NCI-H1092 treated with DMSO at 0.1 percent for 48 hours (cell line): ENCODE results near the gene BACE2.
"Not testable (repeated sequence)": the region's sequence is repeated elsewhere in the genome, so short reads cannot be mapped to it uniquely, and the experiment has no call there.

Experiments
- DNase-seq: peaks from one replicate; lab custom pipeline; 2025; lab: John Stamatoyannopoulos, UW

The BACE2 gene

GRCh38 chr21:41277846-41278245 lies 109.9 kb downstream of the BACE2 start:
- no peak for DNase-seq

GRCh38 chr21:41280115-41280919 lies 112.4 kb downstream of the BACE2 start:
- DNase-seq = no peak

GRCh38 chr21:41282412-41282811 lies 114.5 kb downstream of the BACE2 start:
- no peak for DNase-seq

- DNase-seq = peak; percentile 85
Measured at GRCh38 chr21:41283211-41283818, 115.4 kb downstream of the BACE2 start.

- DNase-seq = no peak
Measured at GRCh38 chr21:41289431-41289830, 121.5 kb downstream of the BACE2 start.

GRCh38 chr21:41290106-41290799 lies 122.3 kb downstream of the BACE2 start:
- no peak for DNase-seq

GRCh38 chr21:41294548-41295231 lies 126.7 kb downstream of the BACE2 start:
- no peak for DNase-seq

GRCh38 chr21:41295721-41296254 lies 127.8 kb downstream of the BACE2 start:
- DNase-seq = no peak

- no peak for DNase-seq
Measured at GRCh38 chr21:41302976-41303375, 135.0 kb downstream of the BACE2 start.

GRCh38 chr21:41304068-41304720 lies 136.2 kb downstream of the BACE2 start:
- DNase-seq = no peak

GRCh38 chr21:41307219-41307618 lies 139.3 kb downstream of the BACE2 start:
- no peak for DNase-seq

GRCh38 chr21:41313285-41314164 lies 145.6 kb downstream of the BACE2 start:
- DNase-seq = not testable (repeated sequence)

GRCh38 chr21:41315726-41316125 lies 147.8 kb downstream of the BACE2 start:
- no peak for DNase-seq

GRCh38 chr21:41316200-41317062 lies 148.5 kb downstream of the BACE2 start, which contains the start of gene FAM3B:
TSS of gene FAM3B (plus strand) at chr21:41316801. CDS start at chr21:41316880, 79 bp downstream.
- peak; percentile 60 for DNase-seq

GRCh38 chr21:41317063-41317392 lies 149.1 kb downstream of the BACE2 start:
- DNase-seq = no peak

- DNase-seq = no peak
Measured at GRCh38 chr21:41317458-41317857, 149.5 kb downstream of the BACE2 start.

GRCh38 chr21:41318218-41318617 lies 150.3 kb downstream of the BACE2 start:
- DNase-seq = no peak

GRCh38 chr21:41319273-41319672 lies 151.3 kb downstream of the BACE2 start:
- DNase-seq = no peak

- peak; percentile 36 for DNase-seq
Measured at GRCh38 chr21:41321211-41321907, 153.4 kb downstream of the BACE2 start.
